Measurements from ENCODE around the gene TXN. TPM values are rescaled to one million over a fixed set of nuclear protein-coding genes. Genes with fewer than 3 reads are reported as not detected.

The TXN gene
- total and polyA plus RNA-seq, 10 of the 15 experiments (the other 5 are each of a cell fraction or from before 2014, with no cell fraction given): 309 to 2,304 (median 650) TPM

DNA sequence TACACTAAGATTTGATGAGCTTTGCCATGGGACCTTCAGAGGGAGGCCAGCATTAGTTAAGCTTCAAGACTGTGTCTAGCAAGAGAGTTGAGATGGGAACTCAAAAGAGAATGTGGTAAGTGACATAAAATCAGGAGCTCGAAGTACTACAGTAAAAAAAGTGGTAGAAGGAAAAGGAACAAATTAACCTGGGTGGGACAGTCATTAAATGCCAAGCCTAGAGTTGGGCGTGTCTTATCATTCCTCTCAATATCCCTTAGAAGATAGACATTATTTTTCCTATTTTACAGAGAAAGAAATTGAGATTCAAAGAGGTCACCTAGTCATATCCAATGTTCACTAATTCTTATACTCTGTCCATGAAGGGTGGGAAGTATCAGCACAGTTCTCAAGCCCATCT, 3.3 kb upstream of the TXN start (continued):
- TF ChIP-seq, protein P1, sequence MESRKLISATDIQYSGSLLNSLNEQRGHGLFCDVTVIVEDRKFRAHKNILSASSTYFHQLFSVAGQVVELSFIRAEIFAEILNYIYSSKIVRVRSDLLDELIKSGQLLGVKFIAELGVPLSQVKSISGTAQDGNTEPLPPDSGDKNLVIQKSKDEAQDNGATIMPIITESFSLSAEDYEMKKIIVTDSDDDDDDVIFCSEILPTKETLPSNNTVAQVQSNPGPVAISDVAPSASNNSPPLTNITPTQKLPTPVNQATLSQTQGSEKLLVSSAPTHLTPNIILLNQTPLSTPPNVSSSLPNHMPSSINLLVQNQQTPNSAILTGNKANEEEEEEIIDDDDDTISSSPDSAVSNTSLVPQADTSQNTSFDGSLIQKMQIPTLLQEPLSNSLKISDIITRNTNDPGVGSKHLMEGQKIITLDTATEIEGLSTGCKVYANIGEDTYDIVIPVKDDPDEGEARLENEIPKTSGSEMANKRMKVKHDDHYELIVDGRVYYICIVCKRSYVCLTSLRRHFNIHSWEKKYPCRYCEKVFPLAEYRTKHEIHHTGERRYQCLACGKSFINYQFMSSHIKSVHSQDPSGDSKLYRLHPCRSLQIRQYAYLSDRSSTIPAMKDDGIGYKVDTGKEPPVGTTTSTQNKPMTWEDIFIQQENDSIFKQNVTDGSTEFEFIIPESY (IDR thresholded peaks at IDR 0.05): no peak
- TF ChIP-seq ZNF384 (IDR thresholded peaks at IDR 0.05; ENCODE audit: borderline replicate concordance, low read depth, low read length): no peak
- TF ChIP-seq BCL11A (IDR thresholded peaks at IDR 0.05; ENCODE audit: low read depth, low read length): no peak
- TF ChIP-seq, protein P2, sequence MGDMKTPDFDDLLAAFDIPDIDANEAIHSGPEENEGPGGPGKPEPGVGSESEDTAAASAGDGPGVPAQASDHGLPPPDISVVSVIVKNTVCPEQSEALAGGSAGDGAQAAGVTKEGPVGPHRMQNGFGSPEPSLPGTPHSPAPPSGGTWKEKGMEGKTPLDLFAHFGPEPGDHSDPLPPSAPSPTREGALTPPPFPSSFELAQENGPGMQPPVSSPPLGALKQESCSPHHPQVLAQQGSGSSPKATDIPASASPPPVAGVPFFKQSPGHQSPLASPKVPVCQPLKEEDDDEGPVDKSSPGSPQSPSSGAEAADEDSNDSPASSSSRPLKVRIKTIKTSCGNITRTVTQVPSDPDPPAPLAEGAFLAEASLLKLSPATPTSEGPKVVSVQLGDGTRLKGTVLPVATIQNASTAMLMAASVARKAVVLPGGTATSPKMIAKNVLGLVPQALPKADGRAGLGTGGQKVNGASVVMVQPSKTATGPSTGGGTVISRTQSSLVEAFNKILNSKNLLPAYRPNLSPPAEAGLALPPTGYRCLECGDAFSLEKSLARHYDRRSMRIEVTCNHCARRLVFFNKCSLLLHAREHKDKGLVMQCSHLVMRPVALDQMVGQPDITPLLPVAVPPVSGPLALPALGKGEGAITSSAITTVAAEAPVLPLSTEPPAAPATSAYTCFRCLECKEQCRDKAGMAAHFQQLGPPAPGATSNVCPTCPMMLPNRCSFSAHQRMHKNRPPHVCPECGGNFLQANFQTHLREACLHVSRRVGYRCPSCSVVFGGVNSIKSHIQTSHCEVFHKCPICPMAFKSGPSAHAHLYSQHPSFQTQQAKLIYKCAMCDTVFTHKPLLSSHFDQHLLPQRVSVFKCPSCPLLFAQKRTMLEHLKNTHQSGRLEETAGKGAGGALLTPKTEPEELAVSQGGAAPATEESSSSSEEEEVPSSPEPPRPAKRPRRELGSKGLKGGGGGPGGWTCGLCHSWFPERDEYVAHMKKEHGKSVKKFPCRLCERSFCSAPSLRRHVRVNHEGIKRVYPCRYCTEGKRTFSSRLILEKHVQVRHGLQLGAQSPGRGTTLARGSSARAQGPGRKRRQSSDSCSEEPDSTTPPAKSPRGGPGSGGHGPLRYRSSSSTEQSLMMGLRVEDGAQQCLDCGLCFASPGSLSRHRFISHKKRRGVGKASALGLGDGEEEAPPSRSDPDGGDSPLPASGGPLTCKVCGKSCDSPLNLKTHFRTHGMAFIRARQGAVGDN (IDR thresholded peaks at IDR 0.05): no peak
- TF ChIP-seq STAT3 (IDR thresholded peaks at IDR 0.05; ENCODE audit: low read depth, low read length): no peak
- TF ChIP-seq TCF7 (IDR thresholded peaks at IDR 0.05; ENCODE audit: borderline replicate concordance): no peak
